C4-2B (cell line): ENCODE data around the gene ATP6V0A1.

ENCODE experiments used
- H3K27ac ChIP-seq: fragments of 450-650 bp; 2 replicates; pipeline ENCODE4 v1.5.1; 2017
- CTCF ChIP-seq: fragments of 450-650 bp; conservative IDR thresholded peaks from 2 replicates; pipeline ENCODE4 v1.5.1; 2017; ENCODE audit warnings: mild to moderate bottlenecking
- ZFX ChIP-seq: fragments of 450-650 bp; IDR thresholded peaks from 2 replicates; pipeline ENCODE4 v1.6.1; 2017

The ATP6V0A1 gene

GRCh38 chr17:42566883-42567573 lies 108.3 kb downstream of the ATP6V0A1 start, which contains the start of gene MLX:
Gene MLX (plus strand): TSS chr17:42567100. CDS start chr17:42567125, 25 bp downstream.
- TF ChIP-seq CTCF: no peak
- no peak; the same call in none of the 2 replicates for TF ChIP-seq ZFX
- peak within 1 kb of the TSS; percentile 93 for H3K27ac ChIP-seq

- TF ChIP-seq CTCF (no peak), ZFX (no peak)
- H3K27ac ChIP-seq: no peak overlapping the region; the same call in 1 of the 2 replicates
Measured at GRCh38 chr17:42568341-42569111, 109.8 kb downstream of the ATP6V0A1 start.

GRCh38 chr17:42571435-42572225 lies 113.0 kb downstream of the ATP6V0A1 start:
- TF ChIP-seq CTCF (no peak), ZFX (no peak)
- peak overlapping the region; percentile 63 for H3K27ac ChIP-seq
